ENCODE data around the gene WT1. TPM values are rescaled to one million over a fixed set of nuclear protein-coding genes. Genes with fewer than 3 reads are reported as not detected.

The WT1 gene
- total and polyA plus RNA-seq, 4 experiments from 2014 or later, result not detected

GRCh38 chr11:32395127-32395526 lies 40.2 kb downstream of the WT1 start:
- Histone ChIP-seq H3K4me3 (ENCODE audit: low read length in 2 of 2) (no peak overlapping the region), H3K4me1 (ENCODE audit: insufficient read depth, low read length) (no peaks in the 10 kb centered on the region), H3K36me3 (ENCODE audit: insufficient read depth, low read length) (no peaks in the 10 kb centered on the region), H3K27me3 (ENCODE audit: insufficient read depth, low read length) (no peaks in the 10 kb centered on the region), H3K9me3 (ENCODE audit: control insufficient read depth in 1 of 2, low read length in 2 of 2) (no peaks in the 10 kb centered on the region), H3K27ac (ENCODE audit: low read depth, low read length) (no peak overlapping the region)
- Mint-ChIP-seq H3K9me3 (no peaks in the 10 kb centered on the region), H3K27me3 (peaks cover 6 to 12% of the 10 kb centered on the region in 2 donors), H3K4me3 (no peak overlapping the region), H3K36me3 (no peaks in the 10 kb centered on the region), H3K4me1 (no peaks in the 10 kb centered on the region), H3K27ac (no peak overlapping the region)
- ChIA-PET CTCF (ENCODE audit: partially characterized antibody) (no interaction called here), POLR2A (ENCODE audit: partially characterized antibody) (no interaction called here)
- DNase-seq, result no peak
- intact Hi-C loops (cut with micrococcal nuclease), result no loop called here

- DNase-seq, result no peak
- CTCF ChIA-PET (ENCODE audit: partially characterized antibody), result no interaction called here
- Histone ChIP-seq H3K36me3 (ENCODE audit: insufficient read depth, low read length) (no peaks in the 10 kb centered on the region), H3K9me3 (ENCODE audit: control insufficient read depth in 1 of 2, low read length in 2 of 2) (no peaks in the 10 kb centered on the region), H3K4me1 (ENCODE audit: insufficient read depth, low read length) (no peaks in the 10 kb centered on the region), H3K27ac (ENCODE audit: low read depth, low read length) (no peak overlapping the region), H3K4me3 (ENCODE audit: low read length in 2 of 2) (no peak overlapping the region), H3K27me3 (ENCODE audit: insufficient read depth, low read length) (no peaks in the 10 kb centered on the region)
- H3K9me3 Mint-ChIP-seq, result no peaks in the 10 kb centered on the region
- H3K27ac Mint-ChIP-seq, result no peak overlapping the region
- H3K4me1 Mint-ChIP-seq, result no peaks in the 10 kb centered on the region
- H3K36me3 Mint-ChIP-seq, result no peaks in the 10 kb centered on the region
- intact Hi-C loops (cut with micrococcal nuclease), result no loop called here
- POLR2A ChIA-PET (ENCODE audit: partially characterized antibody), result no interaction called here
- H3K27me3 Mint-ChIP-seq, result peaks cover 4 to 14% of the 10 kb centered on the region in 2 donors
- no peak overlapping the region for H3K4me3 Mint-ChIP-seq
Observed at GRCh38 chr11:32392840-32393239, 42.5 kb downstream of the WT1 start.

GRCh38 chr11:32391956-32392553 lies 43.3 kb downstream of the WT1 start:
- Histone ChIP-seq H3K4me3 (ENCODE audit: low read length in 2 of 2) (no peak overlapping the region), H3K36me3 (ENCODE audit: insufficient read depth, low read length) (no peaks in the 10 kb centered on the region), H3K4me1 (ENCODE audit: insufficient read depth, low read length) (no peaks in the 10 kb centered on the region), H3K27me3 (ENCODE audit: insufficient read depth, low read length) (no peaks in the 10 kb centered on the region), H3K27ac (ENCODE audit: low read depth, low read length) (no peak overlapping the region), H3K9me3 (ENCODE audit: control insufficient read depth in 1 of 2, low read length in 2 of 2) (no peaks in the 10 kb centered on the region)
- peaks cover 4 to 14% of the 10 kb centered on the region in 2 donors for H3K27me3 Mint-ChIP-seq
- H3K9me3 Mint-ChIP-seq, result no peaks in the 10 kb centered on the region
- no peaks in the 10 kb centered on the region for H3K4me1 Mint-ChIP-seq
- no peak overlapping the region for H3K27ac Mint-ChIP-seq
- POLR2A ChIA-PET (ENCODE audit: partially characterized antibody), result no interaction called here
- CTCF ChIA-PET (ENCODE audit: partially characterized antibody), result no interaction called here
- intact Hi-C loops (cut with micrococcal nuclease), result no loop called here
- no peaks in the 10 kb centered on the region for H3K36me3 Mint-ChIP-seq
- DNase-seq, result no peak
- H3K4me3 Mint-ChIP-seq, result no peak overlapping the region

- POLR2A ChIA-PET (ENCODE audit: partially characterized antibody), result no interaction called here
- Histone ChIP-seq H3K27me3 (ENCODE audit: insufficient read depth, low read length) (no peaks in the 10 kb centered on the region), H3K27ac (ENCODE audit: low read depth, low read length) (no peak overlapping the region), H3K4me1 (ENCODE audit: insufficient read depth, low read length) (no peaks in the 10 kb centered on the region), H3K36me3 (ENCODE audit: insufficient read depth, low read length) (no peaks in the 10 kb centered on the region), H3K9me3 (ENCODE audit: control insufficient read depth in 1 of 2, low read length in 2 of 2) (no peaks in the 10 kb centered on the region), H3K4me3 (ENCODE audit: low read length in 2 of 2) (no peak overlapping the region)
- no peak overlapping the region for H3K27ac Mint-ChIP-seq
- H3K4me1 Mint-ChIP-seq, result peaks cover 0 to 3% (median 0%) of the 10 kb centered on the region in 4 donors
- no peak overlapping the region for H3K4me3 Mint-ChIP-seq
- H3K9me3 Mint-ChIP-seq, result no peaks in the 10 kb centered on the region
- intact Hi-C loops (cut with micrococcal nuclease), result no loop called here
- H3K36me3 Mint-ChIP-seq, result no peaks in the 10 kb centered on the region
- peaks cover 4 to 14% of the 10 kb centered on the region in 2 donors for H3K27me3 Mint-ChIP-seq
- no peak for DNase-seq
- CTCF ChIA-PET (ENCODE audit: partially characterized antibody), result no interaction called here
Observed at GRCh38 chr11:32391479-32391878, 43.9 kb downstream of the WT1 start.

GRCh38 chr11:32390712-32391111 lies 44.6 kb downstream of the WT1 start:
- intact Hi-C loops (cut with micrococcal nuclease), result no loop called here
- ChIA-PET POLR2A (ENCODE audit: partially characterized antibody) (no interaction called here), CTCF (ENCODE audit: partially characterized antibody) (no interaction called here)
- Mint-ChIP-seq H3K27ac (no peak overlapping the region), H3K4me1 (peaks cover 0 to 3% (median 0%) of the 10 kb centered on the region in 4 donors), H3K27me3 (peaks cover 1 to 11% of the 10 kb centered on the region in 2 donors), H3K36me3 (no peaks in the 10 kb centered on the region), H3K9me3 (no peaks in the 10 kb centered on the region), H3K4me3 (no peak overlapping the region)
- H3K4me1 ChIP-seq (ENCODE audit: insufficient read depth, low read length), result no peaks in the 10 kb centered on the region
- H3K27ac ChIP-seq (ENCODE audit: low read depth, low read length), result no peak overlapping the region
- no peaks in the 10 kb centered on the region for H3K36me3 ChIP-seq (ENCODE audit: insufficient read depth, low read length)
- no peak overlapping the region for H3K4me3 ChIP-seq (ENCODE audit: low read length in 2 of 2)
- DNase-seq, result no peak
- H3K9me3 ChIP-seq (ENCODE audit: control insufficient read depth in 1 of 2, low read length in 2 of 2), result no peaks in the 10 kb centered on the region
- H3K27me3 ChIP-seq (ENCODE audit: insufficient read depth, low read length), result no peaks in the 10 kb centered on the region

- no peak overlapping the region for H3K4me3 ChIP-seq (ENCODE audit: low read length in 2 of 2)
- Mint-ChIP-seq H3K27me3 (peaks cover 7 to 8% of the 10 kb centered on the region in 2 donors), H3K4me1 (peaks cover 0 to 3% (median 0%) of the 10 kb centered on the region in 4 donors), H3K4me3 (no peak overlapping the region), H3K36me3 (no peaks in the 10 kb centered on the region), H3K27ac (no peak overlapping the region), H3K9me3 (no peaks in the 10 kb centered on the region)
- CTCF ChIA-PET (ENCODE audit: partially characterized antibody), result no interaction called here
- H3K9me3 ChIP-seq (ENCODE audit: control insufficient read depth in 1 of 2, low read length in 2 of 2), result no peaks in the 10 kb centered on the region
- intact Hi-C loops (cut with micrococcal nuclease), result no loop called here
- DNase-seq, result no peak
- no peaks in the 10 kb centered on the region for H3K36me3 ChIP-seq (ENCODE audit: insufficient read depth, low read length)
- no peaks in the 10 kb centered on the region for H3K27me3 ChIP-seq (ENCODE audit: insufficient read depth, low read length)
- POLR2A ChIA-PET (ENCODE audit: partially characterized antibody), result no interaction called here
- H3K4me1 ChIP-seq (ENCODE audit: insufficient read depth, low read length), result no peaks in the 10 kb centered on the region
- no peak overlapping the region for H3K27ac ChIP-seq (ENCODE audit: low read depth, low read length)
Observed at GRCh38 chr11:32388871-32389770, 46.2 kb downstream of the WT1 start.

- no peaks in the 10 kb centered on the region for H3K36me3 ChIP-seq (ENCODE audit: insufficient read depth, low read length)
- H3K4me3 ChIP-seq (ENCODE audit: low read length in 2 of 2), result no peak overlapping the region
- no peaks in the 10 kb centered on the region for H3K9me3 ChIP-seq (ENCODE audit: control insufficient read depth in 1 of 2, low read length in 2 of 2)
- H3K9me3 Mint-ChIP-seq, result no peaks in the 10 kb centered on the region
- DNase-seq, result no peak
- no peak overlapping the region for H3K27ac Mint-ChIP-seq
- ChIA-PET POLR2A (ENCODE audit: partially characterized antibody) (no interaction called here), CTCF (ENCODE audit: partially characterized antibody) (no interaction called here)
- H3K4me1 Mint-ChIP-seq, result peaks cover 0 to 3% (median 0%) of the 10 kb centered on the region in 4 donors
- no peak overlapping the region for H3K4me3 Mint-ChIP-seq
- H3K27ac ChIP-seq (ENCODE audit: low read depth, low read length), result no peak overlapping the region
- H3K27me3 Mint-ChIP-seq, result peaks cover 6 to 10% of the 10 kb centered on the region in 2 donors
- no peaks in the 10 kb centered on the region for H3K27me3 ChIP-seq (ENCODE audit: insufficient read depth, low read length)
- no peaks in the 10 kb centered on the region for H3K36me3 Mint-ChIP-seq
- no peaks in the 10 kb centered on the region for H3K4me1 ChIP-seq (ENCODE audit: insufficient read depth, low read length)
- intact Hi-C loops (cut with micrococcal nuclease), result no loop called here
Observed at GRCh38 chr11:32388365-32388764, 47.0 kb downstream of the WT1 start.
